NCI-H2227 (cell line): ENCODE results near the gene FHIT.

Experiments
- DNase-seq: peaks from one replicate; lab custom pipeline; 2025; ENCODE audit not compliant: unreplicated experiment; lab: John Stamatoyannopoulos, UW

FHIT gene

DNA sequence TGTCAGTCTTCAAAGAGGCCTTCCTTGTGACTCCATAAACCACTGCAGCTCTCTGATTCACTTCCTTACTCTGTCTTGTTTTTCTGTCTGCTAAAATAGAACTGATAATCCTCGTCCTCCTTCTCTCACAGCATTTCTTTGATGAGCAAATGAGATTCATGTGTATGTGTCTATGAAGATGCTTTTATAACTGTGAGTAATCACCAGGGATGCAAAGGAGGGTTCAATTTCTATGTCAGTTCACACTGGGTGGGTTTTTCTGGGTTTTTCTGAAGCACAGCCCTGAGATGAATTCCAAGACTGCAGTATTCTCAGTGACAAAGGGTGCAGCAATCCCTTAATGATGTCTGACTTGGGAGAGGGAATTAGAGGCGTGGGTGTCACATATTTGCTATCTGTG is 1454.8 kb downstream of the FHIT start:
- DNase-seq, result no peak

DNA sequence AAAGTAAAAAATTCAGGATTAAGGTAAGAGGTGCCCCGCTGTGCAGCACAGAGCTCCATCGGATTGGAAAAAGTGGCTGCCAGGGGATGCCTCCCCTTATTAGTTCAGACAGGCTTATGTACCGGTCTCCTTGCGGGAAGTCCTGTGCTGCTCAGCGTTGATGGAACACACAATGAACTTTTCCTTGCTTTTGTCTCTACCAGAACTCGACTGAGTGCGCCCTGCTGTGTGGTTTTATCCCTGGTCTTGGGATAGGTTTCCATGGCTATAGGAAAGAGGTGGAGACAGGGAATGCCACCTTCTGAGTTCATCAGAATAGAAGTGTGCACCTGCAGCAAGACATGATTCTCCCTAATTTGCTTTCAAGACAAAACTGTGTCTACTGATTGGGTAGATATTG is 1455.5 kb downstream of the FHIT start:
- no peak for DNase-seq

- DNase-seq, result no peak
Observed at GRCh38 chr3:59793976-59794375, 1457.3 kb downstream of the FHIT start.

GRCh38 chr3:59791774-59792308 is 1459.4 kb downstream of the FHIT start:
- no peak for DNase-seq

DNA sequence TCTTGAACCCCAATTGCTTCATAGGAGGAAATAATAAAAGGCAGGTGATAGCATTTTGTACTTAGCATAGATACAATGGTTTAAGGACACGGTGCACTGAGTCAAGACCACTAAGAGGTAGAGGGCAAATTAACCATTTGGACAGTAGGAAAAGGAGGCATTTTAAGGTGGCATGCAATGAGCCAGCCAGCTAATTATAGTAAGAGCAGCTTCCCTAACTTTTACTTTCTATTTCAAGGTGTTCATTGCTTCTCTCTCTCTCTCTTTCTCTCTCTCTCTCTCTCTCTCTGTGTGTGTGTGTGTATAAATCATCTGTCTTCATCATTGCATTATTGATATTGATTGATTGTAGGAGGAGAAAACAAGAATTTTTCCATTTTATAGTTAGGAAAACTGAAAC is 1461.0 kb downstream of the FHIT start:
- no peak for DNase-seq

DNA sequence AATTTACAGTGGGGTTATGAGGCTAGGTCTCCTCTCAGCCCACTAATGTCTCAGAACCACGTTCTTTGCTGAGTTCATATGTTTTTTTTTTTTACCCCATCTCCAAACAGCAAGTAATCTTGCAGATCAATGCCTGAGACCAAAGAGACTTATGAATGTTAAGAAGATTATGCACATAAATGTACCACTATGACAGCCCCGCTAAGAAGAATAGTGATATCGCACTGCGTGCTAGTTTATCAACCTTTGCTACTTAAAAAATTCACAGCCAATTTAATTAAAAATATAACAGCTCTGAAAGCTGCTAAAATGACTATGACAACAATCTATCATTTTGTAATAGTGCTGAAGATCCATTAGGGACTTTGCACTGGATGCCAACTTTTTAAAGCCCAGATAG is 1462.5 kb downstream of the FHIT start:
- DNase-seq, result no peak

- no peak for DNase-seq
Observed at GRCh38 chr3:59788133-59788532, 1463.1 kb downstream of the FHIT start.

GRCh38 chr3:59786374-59786773 is 1464.9 kb downstream of the FHIT start:
- no peak for DNase-seq

- no peak for DNase-seq
Observed at GRCh38 chr3:59784164-59784563, 1467.1 kb downstream of the FHIT start.

GRCh38 chr3:59783468-59783988 is 1467.7 kb downstream of the FHIT start:
- DNase-seq, result no peak

- DNase-seq, result no peak
Observed at GRCh38 chr3:59782664-59783063, 1468.6 kb downstream of the FHIT start.

DNA sequence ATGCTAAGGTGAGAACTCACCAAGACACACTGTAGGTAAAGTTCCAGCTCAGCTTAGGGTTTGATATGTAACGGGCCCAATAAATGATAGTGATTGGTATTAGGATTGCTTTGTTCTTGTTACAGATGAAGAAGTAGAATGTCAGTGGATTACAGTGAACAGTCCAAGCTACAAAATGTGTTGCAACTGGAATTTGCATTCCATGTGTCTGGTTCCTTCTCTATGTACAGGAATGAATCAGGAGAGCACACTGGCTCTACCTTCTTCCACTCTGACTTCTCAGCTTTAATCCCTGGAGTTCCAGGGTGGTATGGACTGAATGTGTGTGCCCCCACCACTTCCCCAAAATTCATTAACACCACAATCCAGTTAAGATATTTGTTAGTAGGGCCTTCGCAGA is 1471.0 kb downstream of the FHIT start:
- DNase-seq, result no peak

- DNase-seq, result no peak
Observed at GRCh38 chr3:59779260-59779659, 1472.0 kb downstream of the FHIT start.

DNA sequence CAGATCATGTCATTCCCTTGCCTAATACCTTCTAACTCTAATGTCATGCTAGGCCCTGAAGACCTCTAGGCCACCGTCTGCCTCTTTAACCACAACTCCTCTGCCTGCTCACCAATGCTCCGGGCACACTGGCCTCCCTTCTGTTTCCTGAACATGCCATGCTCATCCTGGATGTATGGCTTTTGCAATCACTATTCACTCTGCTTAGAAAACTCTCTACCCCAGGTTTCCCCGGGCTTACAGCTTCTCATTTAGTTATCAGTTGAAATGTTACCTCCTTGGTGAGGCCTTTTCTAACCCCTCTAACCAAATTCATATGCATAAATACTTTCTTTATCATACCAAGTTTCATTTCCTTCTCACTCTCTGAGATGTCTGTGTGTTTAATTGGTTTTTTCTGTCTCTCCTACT is 1473.6 kb downstream of the FHIT start:
- no peak for DNase-seq

DNA sequence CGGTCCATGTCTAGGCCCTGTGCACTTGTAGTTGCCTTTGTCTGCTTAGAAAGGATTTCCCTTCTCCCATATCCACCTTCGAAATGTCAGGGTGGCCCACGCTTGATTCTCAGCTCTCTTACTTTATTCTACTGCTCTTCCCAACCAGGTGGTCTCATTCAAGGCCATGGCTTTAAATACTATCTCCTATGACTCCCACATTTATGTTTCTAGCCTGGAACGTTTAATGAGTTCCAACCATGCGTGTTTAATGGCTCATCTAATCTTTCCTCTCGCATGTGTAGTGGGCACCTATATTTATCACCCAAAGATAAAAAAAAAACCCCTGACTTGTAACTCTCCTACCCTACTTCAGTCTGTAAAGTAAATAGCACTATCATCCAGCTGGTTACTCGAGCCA is 1474.2 kb downstream of the FHIT start:
- DNase-seq, result no peak

DNA sequence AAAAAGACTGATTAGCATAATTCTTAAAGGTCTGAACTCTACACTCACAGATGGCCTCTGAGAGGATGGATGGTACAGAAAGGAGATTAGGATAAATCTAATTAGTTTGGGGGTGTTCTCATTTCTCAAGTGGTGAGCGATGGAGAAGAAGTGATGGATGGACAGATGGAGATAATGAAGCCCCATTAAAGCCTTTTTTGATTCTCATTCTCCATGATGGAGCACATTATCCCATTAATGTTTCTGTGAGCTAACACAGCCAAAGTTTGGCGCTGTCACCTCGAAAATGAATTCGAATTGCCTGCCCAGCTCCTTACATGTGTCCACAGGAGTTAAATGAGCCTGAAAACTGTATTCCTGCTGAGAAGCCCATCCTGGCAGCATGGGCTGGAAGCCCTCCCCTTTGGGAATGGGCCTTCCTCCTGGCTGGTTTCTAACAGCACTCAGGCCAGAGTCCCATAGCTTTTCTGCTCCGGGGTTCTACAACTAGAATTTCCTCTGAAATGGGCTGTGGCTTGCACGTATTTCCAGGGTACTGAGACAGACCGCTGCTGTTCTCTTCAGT is 1475.4 kb downstream of the FHIT start:
- DNase-seq, result no peak

- no peak for DNase-seq
Observed at GRCh38 chr3:59775106-59775505, 1476.1 kb downstream of the FHIT start.

GRCh38 chr3:59774634-59775033 is 1476.6 kb downstream of the FHIT start:
- no peak for DNase-seq

DNA sequence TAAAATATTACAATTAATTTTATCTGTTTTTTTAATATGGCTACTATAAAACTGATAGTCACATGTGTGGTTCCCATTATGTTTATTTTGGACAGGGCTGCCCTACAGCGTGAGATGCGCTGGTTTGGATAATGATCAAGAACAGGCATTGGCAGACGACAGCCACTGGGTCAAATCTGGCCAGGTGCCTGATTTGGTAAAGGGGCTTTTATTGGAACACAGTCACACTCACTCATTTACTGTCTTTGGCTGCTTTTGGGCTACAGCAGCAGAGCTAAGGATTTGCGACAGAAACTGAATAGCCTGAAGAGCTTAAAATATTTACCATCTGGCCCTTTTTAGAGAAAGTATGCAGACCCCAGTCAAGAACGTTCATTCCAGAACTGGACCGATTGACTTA is 1477.3 kb downstream of the FHIT start:
- no peak for DNase-seq

GRCh38 chr3:59772416-59773408 is 1478.5 kb downstream of the FHIT start:
- no peak for DNase-seq

GRCh38 chr3:59771768-59772181 is 1479.5 kb downstream of the FHIT start:
- no peak for DNase-seq
